ENCODE data around the gene AGBL1.
"Not testable (repeated sequence)": the region's sequence is repeated elsewhere in the genome, so short reads cannot be mapped to it uniquely, and the experiment has no call there.

Gene AGBL1

GRCh38 chr15:86870846-86871245 lies 791.2 kb downstream of the AGBL1 start:
- DNase-seq (ENCODE audit: low read depth, low spot score): no peak

DNA sequence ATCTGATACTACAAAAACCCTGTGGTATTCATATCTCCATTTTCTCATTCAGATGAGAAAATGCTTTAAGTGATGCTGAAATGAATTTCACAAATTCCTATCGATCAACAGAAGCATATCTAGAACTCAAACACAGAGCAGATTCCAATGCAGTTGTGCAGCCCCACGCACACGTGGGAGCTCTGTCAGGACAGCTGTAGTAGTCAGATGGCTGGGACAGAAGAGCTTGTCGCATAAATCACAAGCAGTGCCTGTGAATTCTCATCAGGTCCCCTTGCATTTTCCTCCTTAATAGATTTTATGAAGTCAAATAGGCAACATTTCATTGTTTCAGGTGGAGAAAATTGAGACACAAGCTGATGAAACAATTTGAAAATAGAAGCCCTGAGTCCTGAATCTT lies 792.3 kb downstream of the AGBL1 start:
- DNase-seq (ENCODE audit: low read depth, low spot score): no peak

DNA sequence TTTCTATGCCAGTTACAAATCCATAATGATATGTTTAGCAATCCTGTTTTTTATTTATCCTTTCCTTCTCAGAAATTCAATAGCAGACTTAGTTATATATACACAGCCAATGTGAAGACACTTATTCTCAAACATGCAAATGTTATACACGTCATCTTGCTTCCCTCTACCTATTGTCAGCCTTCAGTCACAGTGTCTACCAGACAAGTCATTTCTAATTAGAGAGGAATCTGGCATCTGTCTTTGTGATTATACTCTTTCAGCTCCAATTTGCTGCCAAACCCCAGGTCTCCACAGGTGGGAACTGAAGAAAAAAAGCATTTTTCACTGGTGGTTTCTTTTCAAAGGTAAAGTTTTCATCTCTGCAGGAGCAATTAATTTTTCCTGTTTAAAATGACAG lies 793.1 kb downstream of the AGBL1 start:
- DNase-seq (ENCODE audit: low read depth, low spot score): no peak

DNA sequence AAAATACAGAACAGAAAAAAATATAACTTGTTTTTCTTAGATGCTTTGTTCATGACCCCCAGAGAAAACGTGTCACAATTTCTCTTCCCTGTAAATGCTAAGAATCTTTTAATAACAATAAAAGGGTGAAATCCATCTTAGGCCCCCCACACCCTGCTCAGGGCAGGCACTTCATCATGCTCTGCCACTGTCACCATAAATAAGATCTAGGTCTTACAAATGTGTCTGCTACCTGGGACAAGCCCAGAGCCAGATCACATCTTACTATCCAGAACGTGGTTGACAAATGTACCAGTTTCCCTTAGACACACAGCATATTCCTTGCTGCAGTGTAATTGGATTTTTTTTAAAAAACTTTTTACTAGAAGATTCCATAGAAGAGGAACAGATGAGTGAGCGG lies 795.4 kb downstream of the AGBL1 start:
- DNase-seq (ENCODE audit: low read depth, low spot score): no peak

- no peak for DNase-seq (ENCODE audit: low read depth, low spot score)
Observed at GRCh38 chr15:86876387-86876944, 796.8 kb downstream of the AGBL1 start.

DNA sequence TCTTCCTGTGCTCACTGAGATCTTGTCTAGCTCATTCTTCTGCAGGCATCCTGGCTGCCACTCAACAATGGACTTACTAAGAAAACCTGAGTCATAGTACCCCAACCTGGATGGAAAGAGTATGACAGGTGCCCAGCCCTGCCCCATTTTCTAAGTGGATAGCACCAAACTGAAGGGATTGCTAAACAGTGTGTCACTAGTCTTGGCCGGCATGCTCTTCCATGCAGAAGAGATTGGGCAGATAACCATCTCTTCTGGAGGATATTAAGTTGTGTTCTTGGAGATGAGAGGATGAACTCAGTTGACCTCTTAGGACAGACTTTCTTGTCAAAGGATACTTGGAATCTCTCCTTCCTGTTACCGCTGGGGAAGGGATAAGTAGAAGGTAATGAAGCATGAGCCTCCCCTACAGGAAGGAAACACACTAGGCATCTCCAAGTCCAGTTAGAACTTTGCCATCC lies 797.5 kb downstream of the AGBL1 start:
- DNase-seq (ENCODE audit: low read depth, low spot score): peak; percentile 22

GRCh38 chr15:86878844-86879243 lies 799.2 kb downstream of the AGBL1 start:
- not testable (repeated sequence) for DNase-seq (ENCODE audit: low read depth, low spot score)

DNA sequence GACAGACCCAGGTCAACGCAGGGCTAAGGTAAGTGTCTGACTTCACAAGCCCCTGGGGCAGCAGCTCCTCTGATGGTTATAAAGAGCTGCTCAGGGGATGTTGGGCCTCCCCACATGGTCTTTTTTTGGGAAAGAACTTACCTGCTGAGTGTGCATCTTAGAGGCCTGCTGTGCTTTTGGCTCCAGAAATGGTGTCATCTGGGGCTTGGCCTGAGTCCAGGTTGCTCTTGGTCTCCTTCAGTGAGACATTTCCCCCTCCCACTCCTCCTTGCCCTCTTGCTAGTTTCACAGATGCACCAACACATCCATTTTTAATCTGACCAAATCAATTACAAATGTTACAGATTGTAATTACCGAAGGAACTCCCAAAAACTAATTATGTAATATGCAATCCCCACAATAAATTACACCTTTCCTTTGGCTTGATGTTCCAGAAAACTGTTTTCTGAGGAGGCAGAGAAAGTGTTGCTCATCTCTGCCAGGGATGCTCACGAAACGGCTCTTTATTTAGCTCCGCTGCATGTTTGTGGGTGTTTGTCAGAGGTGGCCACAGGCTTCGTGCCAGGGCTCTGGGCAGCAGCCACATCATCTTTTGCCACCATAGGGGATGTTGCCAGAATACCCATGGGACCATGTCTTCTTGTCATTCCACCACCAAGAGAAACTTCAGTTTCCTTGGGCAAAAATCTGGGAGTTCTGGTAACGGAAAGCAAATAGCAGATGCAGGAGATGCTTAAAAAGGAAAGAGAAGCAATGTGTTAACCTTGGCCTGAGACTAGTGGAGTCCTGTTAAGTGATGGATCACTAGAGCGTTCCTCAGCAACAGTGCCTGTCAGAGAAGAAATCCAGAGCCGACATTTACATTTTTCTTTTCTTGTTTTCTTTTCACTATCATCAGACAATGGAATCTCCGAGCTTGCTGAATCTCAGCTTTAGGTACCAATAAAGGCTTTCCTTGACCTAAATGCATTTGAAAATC lies 799.9 kb downstream of the AGBL1 start:
- peak; percentile 45 for DNase-seq (ENCODE audit: low read depth, low spot score)

GRCh38 chr15:86885616-86886015 lies 805.9 kb downstream of the AGBL1 start:
- no peak for DNase-seq (ENCODE audit: low read depth, low spot score)

- peak; percentile 92 for DNase-seq (ENCODE audit: low read depth, low spot score)
Observed at GRCh38 chr15:86892774-86893449, 813.2 kb downstream of the AGBL1 start.

DNA sequence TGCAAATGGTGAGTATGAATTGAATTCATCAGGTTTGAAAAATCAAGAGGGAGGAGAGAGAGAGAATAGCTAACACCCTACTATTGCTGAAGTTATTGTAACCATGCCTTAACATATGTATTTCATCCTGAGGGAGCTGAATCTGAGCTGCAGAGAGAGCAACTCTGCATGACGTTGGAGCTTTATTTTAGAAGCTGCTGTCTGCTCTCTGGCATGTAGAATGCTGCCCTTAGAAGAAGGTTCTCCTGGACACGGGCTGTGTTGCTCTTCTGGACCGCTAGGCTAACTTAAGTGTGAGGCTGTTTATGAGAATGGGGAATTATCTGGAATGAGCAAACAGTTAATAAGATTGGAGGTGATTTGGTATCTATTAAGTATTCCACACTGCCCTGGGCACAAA lies 814.6 kb downstream of the AGBL1 start:
- DNase-seq (ENCODE audit: low read depth, low spot score): no peak

DNA sequence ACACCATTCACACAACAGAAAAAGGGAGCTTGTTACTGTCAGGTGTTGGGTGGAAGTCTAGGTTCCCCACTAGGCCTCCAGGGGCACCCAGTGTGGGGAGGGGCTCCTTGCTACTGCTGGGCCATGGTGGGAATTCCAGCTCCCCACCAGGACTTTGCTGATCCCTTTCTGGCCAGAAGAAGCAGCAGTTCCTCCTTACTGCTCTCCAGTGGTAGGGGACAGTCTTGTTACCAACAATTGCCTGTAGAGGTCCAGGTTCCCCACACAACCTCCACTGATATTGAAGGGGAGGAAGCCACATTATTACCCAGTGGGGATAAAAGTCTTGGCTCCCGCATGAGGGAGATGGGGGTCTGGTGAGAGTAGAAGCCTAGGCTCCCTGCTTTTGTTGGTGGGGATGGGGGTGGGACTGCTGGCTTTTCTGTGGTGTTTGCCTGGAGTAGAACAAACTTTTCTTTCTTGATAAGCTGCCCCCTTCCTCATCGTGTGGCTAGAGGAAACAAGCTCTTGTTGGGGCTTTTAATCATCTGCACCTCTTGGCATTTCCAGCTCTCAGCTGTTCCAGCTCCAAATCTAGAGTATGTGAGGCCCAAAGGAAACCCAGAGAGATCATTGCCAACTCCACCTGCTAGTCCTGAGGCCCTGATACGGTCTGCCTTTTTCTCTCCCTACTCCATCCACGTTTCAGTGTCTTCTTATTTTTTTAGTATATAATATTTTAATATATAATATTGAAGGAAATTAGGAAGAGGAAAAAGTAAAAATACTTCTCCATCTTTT lies 824.2 kb downstream of the AGBL1 start:
- no peak for DNase-seq (ENCODE audit: low read depth, low spot score)

- DNase-seq (ENCODE audit: low read depth, low spot score): no peak
Observed at GRCh38 chr15:86905625-86906256, 826.1 kb downstream of the AGBL1 start.

DNA sequence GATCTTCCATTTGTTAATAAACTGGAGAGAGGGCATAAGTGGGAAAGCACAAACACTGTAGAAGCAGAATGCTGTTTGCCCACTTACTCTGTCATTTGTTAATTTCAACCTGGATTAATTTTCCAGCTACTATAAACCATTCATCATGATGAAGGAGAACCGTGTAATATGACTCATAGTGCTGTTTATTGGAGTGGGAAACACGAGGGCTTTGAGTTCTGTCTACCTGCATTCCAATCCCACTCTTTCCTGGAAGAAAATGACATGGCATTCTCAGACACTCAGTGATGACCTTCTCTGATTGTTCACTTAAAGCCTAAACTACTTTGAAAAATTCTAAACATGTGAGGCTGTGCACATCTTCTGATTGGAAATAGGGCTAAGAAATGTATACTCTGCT lies 826.7 kb downstream of the AGBL1 start:
- DNase-seq (ENCODE audit: low read depth, low spot score): peak; percentile 29

DNA sequence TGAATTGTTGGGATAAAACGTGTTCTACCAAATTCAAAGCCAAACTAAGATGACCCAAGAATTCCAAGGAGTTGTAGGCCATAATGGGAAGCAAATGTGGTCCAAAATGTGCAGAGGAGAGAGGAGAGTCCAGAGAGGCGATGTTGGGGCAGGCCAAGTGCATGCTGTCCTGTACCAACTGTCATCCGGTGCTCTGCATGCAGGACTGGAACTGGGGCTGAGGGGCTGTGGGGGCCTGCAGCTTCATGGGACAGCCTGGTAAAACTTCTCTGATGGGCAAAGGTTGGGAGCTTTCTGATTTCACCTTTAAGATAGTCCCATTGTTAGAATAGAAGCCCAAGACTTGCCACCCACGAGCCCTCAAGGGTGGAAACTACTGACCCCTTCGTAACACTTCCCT lies 831.4 kb downstream of the AGBL1 start:
- no peak for DNase-seq (ENCODE audit: low read depth, low spot score)

GRCh38 chr15:86912661-86913060 lies 833.0 kb downstream of the AGBL1 start:
- no peak for DNase-seq (ENCODE audit: low read depth, low spot score)

GRCh38 chr15:86915811-86916331 lies 836.2 kb downstream of the AGBL1 start:
- DNase-seq (ENCODE audit: low read depth, low spot score): peak; percentile 82

DNA sequence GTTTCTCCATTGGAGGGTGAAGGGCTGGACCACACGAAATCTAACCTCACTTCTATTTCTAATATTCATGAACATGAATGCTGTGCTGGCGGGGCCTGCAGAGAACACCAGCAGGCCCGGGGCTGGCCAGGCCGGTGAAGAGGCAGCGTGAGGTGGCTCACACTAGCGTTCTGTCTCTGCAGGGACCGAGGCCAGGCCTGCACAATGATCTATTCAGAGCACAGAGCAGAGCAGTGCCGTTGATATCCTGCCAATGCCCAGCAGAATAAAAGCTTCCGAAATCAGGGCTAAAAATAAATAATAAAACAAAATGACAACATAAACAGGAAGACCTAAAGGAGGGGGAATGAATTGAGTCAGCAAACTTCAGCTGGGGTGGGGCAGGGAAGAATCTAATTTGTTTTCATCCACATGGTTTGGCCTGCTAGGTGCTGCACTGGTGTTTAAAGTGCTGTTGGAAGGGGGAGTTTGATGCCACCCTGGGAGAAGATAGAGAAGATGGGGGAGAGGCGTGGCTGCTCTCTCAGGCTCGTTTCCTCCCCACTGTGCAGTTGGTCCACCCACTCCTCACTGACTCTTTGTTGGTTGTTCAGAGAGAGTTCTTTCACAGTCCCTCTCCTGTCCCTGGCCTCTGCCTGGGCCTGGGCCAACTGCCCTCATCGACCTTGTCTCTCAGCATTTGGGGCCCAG lies 837.1 kb downstream of the AGBL1 start:
- peak; percentile 48 for DNase-seq (ENCODE audit: low read depth, low spot score)

GRCh38 chr15:86917361-86917671 lies 837.6 kb downstream of the AGBL1 start:
- DNase-seq (ENCODE audit: low read depth, low spot score): no peak

- DNase-seq (ENCODE audit: low read depth, low spot score): no peak
Observed at GRCh38 chr15:86919581-86919980, 839.9 kb downstream of the AGBL1 start.

All from astrocyte of the hippocampus (primary cell).